22Rv1 (cell line): ENCODE data around the gene CDH8.

Experiments used
- ZFX ChIP-seq: fragments of 450-650 bp; IDR thresholded peaks from 2 replicates; pipeline ENCODE4 v1.6.1; 2017; ENCODE audit warnings: antibody characterized with exemption, borderline replicate concordance
- TF ChIP-seq, protein P1 (sequence below): fragments of 450-650 bp; IDR thresholded peaks from 2 replicates; pipeline ENCODE4 v1.5.1; 2017; ENCODE audit warnings: mild to moderate bottlenecking

- TF ChIP-seq, protein P1, sequence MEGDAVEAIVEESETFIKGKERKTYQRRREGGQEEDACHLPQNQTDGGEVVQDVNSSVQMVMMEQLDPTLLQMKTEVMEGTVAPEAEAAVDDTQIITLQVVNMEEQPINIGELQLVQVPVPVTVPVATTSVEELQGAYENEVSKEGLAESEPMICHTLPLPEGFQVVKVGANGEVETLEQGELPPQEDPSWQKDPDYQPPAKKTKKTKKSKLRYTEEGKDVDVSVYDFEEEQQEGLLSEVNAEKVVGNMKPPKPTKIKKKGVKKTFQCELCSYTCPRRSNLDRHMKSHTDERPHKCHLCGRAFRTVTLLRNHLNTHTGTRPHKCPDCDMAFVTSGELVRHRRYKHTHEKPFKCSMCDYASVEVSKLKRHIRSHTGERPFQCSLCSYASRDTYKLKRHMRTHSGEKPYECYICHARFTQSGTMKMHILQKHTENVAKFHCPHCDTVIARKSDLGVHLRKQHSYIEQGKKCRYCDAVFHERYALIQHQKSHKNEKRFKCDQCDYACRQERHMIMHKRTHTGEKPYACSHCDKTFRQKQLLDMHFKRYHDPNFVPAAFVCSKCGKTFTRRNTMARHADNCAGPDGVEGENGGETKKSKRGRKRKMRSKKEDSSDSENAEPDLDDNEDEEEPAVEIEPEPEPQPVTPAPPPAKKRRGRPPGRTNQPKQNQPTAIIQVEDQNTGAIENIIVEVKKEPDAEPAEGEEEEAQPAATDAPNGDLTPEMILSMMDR: no peak
- no peak for TF ChIP-seq ZFX
These were observed 382.7 kb downstream of the CDH8 start for GRCh38 chr16:61653544-61653943.
